Neural progenitor cell (in vitro differentiated cells): ENCODE results near the gene ATOSB. TPM values are rescaled to one million over a fixed set of nuclear protein-coding genes. Genes with fewer than 3 reads are reported as not detected.

Experiments used
- DNase-seq: peaks from one replicate; pipeline ENCODE4 v3.0.0-alpha.2; 2016; ENCODE audit warnings: low spot score
- H2AFZ ChIP-seq: fragments of 200-600 bp; sonication (generic); replicated peaks from 2 replicates; pipeline ENCODE4 v1.6.1; 2016; ENCODE audit warnings: antibody characterized with exemption
- H3F3A ChIP-seq: fragments of 200-600 bp; sonication (generic); 2 replicates; pipeline ENCODE4 v1.6.1; 2016; ENCODE audit warnings: antibody characterized with exemption, low read depth
- H3K27ac ChIP-seq: fragments of 200-600 bp; sonication (generic); 2 replicates; pipeline ENCODE4 v1.5.1; 2016; ENCODE audit warnings: mild to moderate bottlenecking
- H3K27me3 ChIP-seq: fragments of 200-600 bp; sonication (generic); 2 replicates; pipeline ENCODE4 v1.6.1; 2016; ENCODE audit warnings: mild to moderate bottlenecking, moderate library complexity
- H3K36me3 ChIP-seq: fragments of 200-600 bp; sonication (generic); 2 replicates; pipeline ENCODE4 v1.5.1; 2016
- H3K4me1 ChIP-seq: fragments of 200-600 bp; sonication (generic); 2 replicates; pipeline ENCODE4 v1.6.1; 2016; ENCODE audit warnings: mixed run types
- H3K4me2 ChIP-seq: fragments of 200-600 bp; sonication (generic); 2 replicates; pipeline ENCODE4 v1.6.1; 2016
- H3K4me3 ChIP-seq: fragments of 200-600 bp; sonication (generic); 2 replicates; pipeline ENCODE4 v1.5.1; 2016
- H3K79me2 ChIP-seq: fragments of 200-600 bp; sonication (generic); 2 replicates; pipeline ENCODE4 v1.6.1; 2016; ENCODE audit warnings: low read depth
- H3K9ac ChIP-seq: fragments of 200-600 bp; sonication (generic); 2 replicates; pipeline ENCODE4 v1.6.1; 2016
- H3K9me3 ChIP-seq: fragments of 200-600 bp; sonication (generic); 2 replicates; pipeline ENCODE4 v1.5.1; 2016; ENCODE audit warnings: low read depth
- H4K20me1 ChIP-seq: fragments of 200-600 bp; sonication (generic); 2 replicates; pipeline ENCODE4 v1.6.1; 2016; ENCODE audit warnings: low read depth
- H3K27ac Mint-ChIP-seq: 3 replicates; pipeline ENCODE4 v1.8.0; 2021; ENCODE audit warnings: mixed read lengths
- H3K27me3 Mint-ChIP-seq: 2 replicates; pipeline ENCODE4 v1.8.0; 2022; ENCODE audit warnings: low read depth, mild to moderate bottlenecking, inconsistent platforms, moderate library complexity, mixed read lengths; ENCODE audit not compliant: insufficient read depth
- H3K36me3 Mint-ChIP-seq: 3 replicates; pipeline ENCODE4 v1.8.0; 2021; ENCODE audit warnings: mixed read lengths
- H3K4me1 Mint-ChIP-seq: 3 replicates; pipeline ENCODE4 v1.8.0; 2021; ENCODE audit warnings: mixed read lengths
- H3K4me3 Mint-ChIP-seq: 3 replicates; pipeline ENCODE4 v1.8.0; 2021; ENCODE audit warnings: mild to moderate bottlenecking, moderate library complexity, mixed read lengths
- H3K9me3 Mint-ChIP-seq: 3 replicates; pipeline ENCODE4 v1.8.0; 2020; ENCODE audit warnings: mixed read lengths
- CTCF ChIP-seq: fragments of 200-600 bp; sonication (generic); IDR thresholded peaks from 2 replicates; pipeline ENCODE4 v1.5.1; 2017; ENCODE audit warnings: antibody characterized with exemption, mild to moderate bottlenecking
- EZH2 ChIP-seq: fragments of 200-600 bp; sonication (generic); IDR thresholded peaks from 2 replicates; pipeline ENCODE4 v1.6.1; 2017; ENCODE audit warnings: antibody characterized with exemption, mild to moderate bottlenecking, moderate library complexity
- EZH2phosphoT487 ChIP-seq: fragments of 200-600 bp; sonication (generic); IDR thresholded peaks from 2 replicates; pipeline ENCODE4 v1.6.1; 2017; ENCODE audit warnings: antibody characterized with exemption
- total RNA-seq: library from RNA; depleted of rRNA; stranded (reverse); fragments of >200 nt; gene quantifications from 2 replicates; pipeline ENCODE4 v1.2.3, GENCODE V29; 2015; ENCODE audit warnings: low replicate concordance

Gene ATOSB
- total RNA-seq, 1 donor from 2014 or later, result 8.5 TPM

GRCh38 chr9:35078066-35078465 is 37.6 kb downstream of the ATOSB start:
- Histone ChIP-seq H2AFZ (no peak overlapping the region), H3F3A (peaks cover 16% of the 10 kb centered on the region), H3K4me1 (peaks cover 18% of the 10 kb centered on the region), H3K4me2 (peak overlapping the region; percentile 75), H3K27ac (no peak overlapping the region), H4K20me1 (peaks cover 7% of the 10 kb centered on the region), H3K36me3 (no peaks in the 10 kb centered on the region), H3K9ac (peak overlapping the region; percentile 70), H3K79me2 (peaks cover 35% of the 10 kb centered on the region), H3K4me3 (peak overlapping the region; percentile 64), H3K27me3 (no peaks in the 10 kb centered on the region), H3K9me3 (no peaks in the 10 kb centered on the region)
- peak overlapping the region; percentile 57 for H3K27ac Mint-ChIP-seq
- peak overlapping the region; percentile 92 for H3K4me3 Mint-ChIP-seq
- no peaks in the 10 kb centered on the region for H3K9me3 Mint-ChIP-seq
- H3K36me3 Mint-ChIP-seq, result peaks cover 28% of the 10 kb centered on the region
- TF ChIP-seq EZH2phosphoT487, result no peak
- no peak for TF ChIP-seq CTCF
- no peak for TF ChIP-seq EZH2
- no peak for DNase-seq
- peaks cover 31% of the 10 kb centered on the region for H3K4me1 Mint-ChIP-seq
- H3K27me3 Mint-ChIP-seq, result peaks cover 3% of the 10 kb centered on the region

- H3K4me1 Mint-ChIP-seq, result peaks cover 36% of the 10 kb centered on the region
- Histone ChIP-seq H3K4me1 (peaks cover 20% of the 10 kb centered on the region), H3K27me3 (no peaks in the 10 kb centered on the region), H3K9me3 (no peaks in the 10 kb centered on the region), H3K4me2 (no peak overlapping the region), H2AFZ (no peak overlapping the region), H3K79me2 (peaks cover 35% of the 10 kb centered on the region), H3K9ac (no peak overlapping the region), H3K36me3 (no peaks in the 10 kb centered on the region), H3F3A (peaks cover 24% of the 10 kb centered on the region), H3K27ac (no peak overlapping the region), H3K4me3 (no peak overlapping the region), H4K20me1 (peaks cover 7% of the 10 kb centered on the region)
- TF ChIP-seq CTCF (no peak), EZH2 (no peak), EZH2phosphoT487 (no peak)
- no peak for DNase-seq
- peak overlapping the region; percentile 18 for H3K4me3 Mint-ChIP-seq
- H3K27me3 Mint-ChIP-seq, result peaks cover 3% of the 10 kb centered on the region
- no peaks in the 10 kb centered on the region for H3K9me3 Mint-ChIP-seq
- peaks cover 26% of the 10 kb centered on the region for H3K36me3 Mint-ChIP-seq
- no peak overlapping the region for H3K27ac Mint-ChIP-seq
These were observed 38.8 kb downstream of the ATOSB start for GRCh38 chr9:35076848-35077247.

- Histone ChIP-seq H3K27me3 (no peaks in the 10 kb centered on the region), H3K27ac (no peak overlapping the region), H3K79me2 (peaks cover 50% of the 10 kb centered on the region), H3K9me3 (no peaks in the 10 kb centered on the region), H2AFZ (no peak overlapping the region), H3K9ac (no peak overlapping the region), H3K4me3 (no peak overlapping the region), H4K20me1 (peaks cover 21% of the 10 kb centered on the region), H3K4me1 (peaks cover 25% of the 10 kb centered on the region), H3F3A (peaks cover 31% of the 10 kb centered on the region), H3K36me3 (no peaks in the 10 kb centered on the region), H3K4me2 (no peak overlapping the region)
- H3K36me3 Mint-ChIP-seq, result peaks cover 29% of the 10 kb centered on the region
- no peak overlapping the region for H3K4me3 Mint-ChIP-seq
- no peaks in the 10 kb centered on the region for H3K9me3 Mint-ChIP-seq
- TF ChIP-seq EZH2 (no peak), EZH2phosphoT487 (no peak), CTCF (no peak)
- H3K4me1 Mint-ChIP-seq, result peaks cover 46% of the 10 kb centered on the region
- no peak for DNase-seq
- peaks cover 5% of the 10 kb centered on the region for H3K27me3 Mint-ChIP-seq
- H3K27ac Mint-ChIP-seq, result no peak overlapping the region
These were observed 40.3 kb downstream of the ATOSB start for GRCh38 chr9:35075358-35075757.
